BJ (cell line): ENCODE data around the gene CADM2. TPM values are rescaled to one million over a fixed set of nuclear protein-coding genes. Genes with fewer than 3 reads are reported as not detected.
A peak's percentile ranks its signal among the peaks of the same experiment; 100 is the strongest.

Source experiments
- CTCF ChIA-PET: fragments of 350-600 bp; formaldehyde crosslinking; extraction: SDS; loops from one replicate; lab custom pipeline; 2021; ENCODE audit warnings: antibody characterized with exemption, inconsistent platforms; lab: Yijun Ruan, JAX
- POLR2A ChIA-PET: fragments of 300-600 bp; sonication (Branson Sonifier 250); formaldehyde crosslinking; extraction: SDS; loops from one replicate; lab custom pipeline; 2021; ENCODE audit warnings: antibody characterized with exemption; lab: Charles Lee
- DNase-seq: peaks from one replicate; pipeline ENCODE4 v3.0.0-alpha.2; 2011; ENCODE audit warnings: low read depth
- H3K27me3 ChIP-seq: 2 replicates; pipeline ENCODE4 v1.6.0; 2011; ENCODE audit warnings: low read length; ENCODE audit not compliant: control insufficient read depth, insufficient read depth
- H3K36me3 ChIP-seq: 2 replicates; pipeline ENCODE4 v1.5.1; 2011; ENCODE audit warnings: low read length; ENCODE audit not compliant: control insufficient read depth, insufficient read depth
- H3K4me3 ChIP-seq: 2 replicates; pipeline ENCODE4 v1.5.1; 2011; ENCODE audit warnings: low read depth, mild to moderate bottlenecking, control low read depth, low read length
- polyA plus RNA-seq: library from polyadenylated mRNA; depleted of rRNA; stranded (reverse); fragments of >200 nt; gene quantifications from 2 replicates; pipeline ENCODE4 v1.2.3, GENCODE V29; 2011
- TF ChIP-seq, protein P1 (sequence below): IDR thresholded peaks from 2 replicates; pipeline ENCODE4 v1.5.1; 2011; ENCODE audit warnings: low read depth, mild to moderate bottlenecking, control low read depth, inconsistent platforms, low read length, moderate library complexity; ENCODE audit not compliant: insufficient read depth

Gene CADM2
- polyA plus RNA-seq, 1 experiment: not detected

DNA sequence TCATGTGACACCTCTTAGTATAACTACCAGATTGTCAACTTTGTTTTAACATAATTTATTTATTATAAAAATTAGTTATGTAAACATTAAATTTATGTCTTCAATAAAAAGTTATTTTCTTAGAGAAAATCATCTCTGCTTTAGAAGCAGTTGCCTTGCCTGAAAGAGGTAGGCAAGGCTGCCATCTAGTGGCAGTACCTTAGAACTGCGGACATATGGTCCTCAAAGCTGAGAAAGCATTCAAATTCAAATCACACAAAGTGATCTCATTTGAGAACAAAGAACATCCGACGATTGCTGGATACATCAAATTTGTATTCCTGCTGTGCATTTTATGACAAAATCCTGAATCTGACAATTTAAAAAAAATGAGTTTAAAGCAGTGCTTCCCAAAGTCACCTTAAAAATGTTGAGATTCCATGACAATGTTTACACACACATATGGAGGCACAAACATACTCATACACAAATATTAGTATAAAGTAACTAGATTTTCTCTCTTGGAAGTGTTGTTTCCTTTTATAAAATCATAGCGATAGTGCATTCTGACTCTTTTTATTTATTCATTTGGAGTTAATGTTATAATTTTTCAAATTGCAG, 617.4 kb downstream of the CADM2 start:
- POLR2A ChIA-PET: no interaction called here
- CTCF ChIA-PET: interaction anchor here (0.7 to 1.8 kb wide), 4 partner anchors 9 to 1028 kb away, joined by 3 to 7 read pairs (median 4); no protein-coding TSS in a partner anchor

GRCh38 chr3:85576697-85577200, 618.0 kb downstream of the CADM2 start:
- POLR2A ChIA-PET: no interaction called here

More for the DNA sequence above, 617.4 kb downstream of the CADM2 start:
- no peaks in the 10 kb centered on the region for H3K27me3 ChIP-seq
- TF ChIP-seq, protein P1, sequence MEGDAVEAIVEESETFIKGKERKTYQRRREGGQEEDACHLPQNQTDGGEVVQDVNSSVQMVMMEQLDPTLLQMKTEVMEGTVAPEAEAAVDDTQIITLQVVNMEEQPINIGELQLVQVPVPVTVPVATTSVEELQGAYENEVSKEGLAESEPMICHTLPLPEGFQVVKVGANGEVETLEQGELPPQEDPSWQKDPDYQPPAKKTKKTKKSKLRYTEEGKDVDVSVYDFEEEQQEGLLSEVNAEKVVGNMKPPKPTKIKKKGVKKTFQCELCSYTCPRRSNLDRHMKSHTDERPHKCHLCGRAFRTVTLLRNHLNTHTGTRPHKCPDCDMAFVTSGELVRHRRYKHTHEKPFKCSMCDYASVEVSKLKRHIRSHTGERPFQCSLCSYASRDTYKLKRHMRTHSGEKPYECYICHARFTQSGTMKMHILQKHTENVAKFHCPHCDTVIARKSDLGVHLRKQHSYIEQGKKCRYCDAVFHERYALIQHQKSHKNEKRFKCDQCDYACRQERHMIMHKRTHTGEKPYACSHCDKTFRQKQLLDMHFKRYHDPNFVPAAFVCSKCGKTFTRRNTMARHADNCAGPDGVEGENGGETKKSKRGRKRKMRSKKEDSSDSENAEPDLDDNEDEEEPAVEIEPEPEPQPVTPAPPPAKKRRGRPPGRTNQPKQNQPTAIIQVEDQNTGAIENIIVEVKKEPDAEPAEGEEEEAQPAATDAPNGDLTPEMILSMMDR: peak; percentile 89
- no peak for DNase-seq
- H3K4me3 ChIP-seq: no peak overlapping the region
- no peaks in the 10 kb centered on the region for H3K36me3 ChIP-seq

DNA sequence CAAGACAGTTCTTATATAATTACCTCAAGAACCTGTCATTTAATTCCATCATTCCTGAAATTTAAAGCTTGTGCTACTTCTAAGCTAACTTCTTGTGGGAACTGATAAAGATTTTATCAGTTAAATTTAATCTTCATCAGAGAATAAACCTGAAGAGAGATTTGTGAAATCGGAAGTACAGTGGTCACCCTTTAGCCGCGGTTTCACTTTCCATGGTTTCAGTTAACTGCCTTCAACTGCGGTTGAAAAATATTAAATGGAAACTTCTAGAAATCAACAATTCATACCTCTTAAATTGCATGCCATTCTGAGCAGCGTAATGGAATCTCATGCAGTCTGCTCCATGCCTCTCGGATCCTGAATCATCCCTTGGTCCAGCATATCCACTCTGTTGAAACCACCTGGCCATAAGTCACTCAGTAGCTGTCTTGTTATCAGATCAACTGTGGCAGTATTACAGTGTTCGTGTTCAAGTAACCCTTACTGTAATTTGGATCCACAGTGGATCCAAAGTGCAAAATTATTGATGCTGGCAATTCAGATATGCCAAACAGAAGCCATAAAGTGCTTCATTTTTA, 626.1 kb downstream of the CADM2 start:
- H3K27me3 ChIP-seq: no peaks in the 10 kb centered on the region
- ChIA-PET CTCF (no interaction called here), POLR2A (no interaction called here)
- no peak overlapping the region for H3K4me3 ChIP-seq
- H3K36me3 ChIP-seq: no peaks in the 10 kb centered on the region
- DNase-seq: no peak
- TF ChIP-seq, protein P1: no peak

More at GRCh38 chr3:85576697-85577200, 618.0 kb downstream of the CADM2 start:
- no peaks in the 10 kb centered on the region for H3K27me3 ChIP-seq
- TF ChIP-seq, protein P1: no peak
- H3K4me3 ChIP-seq: no peak overlapping the region
- DNase-seq: no peak
- H3K36me3 ChIP-seq: no peaks in the 10 kb centered on the region
- CTCF ChIA-PET: interaction anchor here (0.7 to 1.8 kb wide), 4 partner anchors 9 to 1028 kb away, joined by 3 to 7 read pairs (median 4); no protein-coding TSS in a partner anchor

DNA sequence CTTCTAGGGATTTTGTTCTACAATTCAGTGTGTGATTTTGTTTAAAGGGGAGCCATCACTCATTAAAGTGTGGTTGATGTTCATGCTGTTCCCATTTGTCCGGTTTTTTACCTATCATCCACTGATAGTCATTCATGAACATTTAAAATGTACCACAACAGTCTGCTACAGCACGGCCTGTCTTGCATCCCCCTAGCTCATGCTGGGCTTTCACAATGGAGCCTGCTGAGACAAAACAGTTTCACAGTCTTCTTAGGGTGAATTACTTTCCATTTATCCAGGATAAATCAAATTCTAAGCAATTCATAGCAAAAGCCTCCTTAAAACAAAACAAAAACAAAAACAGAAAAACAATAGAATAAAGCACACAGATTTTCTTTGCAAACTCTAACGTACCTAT, 627.2 kb downstream of the CADM2 start:
- TF ChIP-seq, protein P1: no peak
- no peaks in the 10 kb centered on the region for H3K36me3 ChIP-seq
- CTCF ChIA-PET: no interaction called here
- no peak overlapping the region for H3K4me3 ChIP-seq
- H3K27me3 ChIP-seq: no peaks in the 10 kb centered on the region
- DNase-seq: no peak
- POLR2A ChIA-PET: no interaction called here

GRCh38 chr3:85589145-85589544, 630.4 kb downstream of the CADM2 start:
- H3K4me3 ChIP-seq: no peak overlapping the region
- CTCF ChIA-PET: no interaction called here
- POLR2A ChIA-PET: no interaction called here
- DNase-seq: peak; percentile 83
- TF ChIP-seq, protein P1: no peak
- no peaks in the 10 kb centered on the region for H3K36me3 ChIP-seq
- no peaks in the 10 kb centered on the region for H3K27me3 ChIP-seq
